Vagina (tissue), 2 donors: ENCODE data around the gene PABPC1L. TPM values are rescaled to one million over a fixed set of nuclear protein-coding genes. Genes with fewer than 3 reads are reported as not detected.
"Not testable (repeated sequence)": the region's sequence is repeated elsewhere in the genome, so short reads cannot be mapped to it uniquely, and the experiment has no call there.

Experiments
- DNase-seq, 2 donors: peaks; one replicate each; pipeline ENCODE4 v3.0.0-alpha.2; 2017; ENCODE audit errors: extremely low spot score in 2 of 2
- H3K27ac ChIP-seq: fragments of 200-600 bp; sonication (generic); one replicate; pipeline ENCODE4 v1.5.1; 2019
- H3K27me3 ChIP-seq: fragments of 200-600 bp; sonication (generic); one replicate; pipeline ENCODE4 v1.5.1; 2019
- H3K36me3 ChIP-seq, 2 donors: fragments of 200-600 bp; sonication (generic); one replicate each; pipeline ENCODE4 v1.5.1; 2017 to 2019
- H3K4me1 ChIP-seq: fragments of 200-600 bp; sonication (generic); one replicate; pipeline ENCODE4 v1.5.1; 2019
- H3K4me3 ChIP-seq, 2 donors: fragments of 200-600 bp; sonication (generic); 1 replicate in 1 of 2; 2 replicates in 1 of 2; pipeline ENCODE4 v1.5.1; 2016 to 2019
- H3K9me3 ChIP-seq: fragments of 200-600 bp; sonication (generic); one replicate; pipeline ENCODE4 v1.5.1; 2019
- CTCF ChIP-seq, 3 experiments: fragments of 450-650 bp in 2 of 3; fragments of 200-600 bp in 1 of 3; sonication (generic) in 1 of 3; IDR thresholded peaks; one replicate each; pipeline ENCODE4 v1.5.1; 2017 to 2019; ENCODE audit warnings: antibody characterized with exemption in 3 of 3, mild to moderate bottlenecking in 2 of 3, moderate library complexity in 2 of 3
- POLR2A ChIP-seq, 2 donors: fragments of 450-650 bp; IDR thresholded peaks; one replicate each; pipeline ENCODE4 v1.6.1; 2017; ENCODE audit warnings: antibody characterized with exemption in 2 of 2, mild to moderate bottlenecking in 2 of 2, moderate library complexity in 2 of 2
- POLR2AphosphoS5 ChIP-seq, 2 donors: sonication (generic); formaldehyde crosslinking; IDR thresholded peaks; one replicate each; pipeline ENCODE4 v1.9.0; 2017; ENCODE audit warnings: antibody characterized with exemption in 2 of 2, mild to moderate bottlenecking in 2 of 2, low read depth in 1 of 2; ENCODE audit not compliant: insufficient read depth in 1 of 2
- intact Hi-C: fragments of 100-400 bp; cut with DNase I; formaldehyde crosslinking; loops from one replicate; pipeline ENCODE4 v1.15.1; 2023
- total RNA-seq: library from RNA; depleted of rRNA; stranded (reverse); fragments of >200 nt; gene quantifications from one replicate; pipeline ENCODE4 v1.2.3, GENCODE V29; 2016

The PABPC1L gene
- total RNA-seq, 1 donor from 2014 or later: 19.6 TPM

GRCh38 chr20:44866703-44867335 is 43.0 kb upstream of the PABPC1L start:
- Histone ChIP-seq H3K36me3 (no peaks in the 10 kb centered on the region), H3K9me3 (no peaks in the 10 kb centered on the region), H3K4me1 (peaks cover 17% of the 10 kb centered on the region), H3K4me3 (no peak overlapping the region), H3K27me3 (no peaks in the 10 kb centered on the region), H3K27ac (no peak overlapping the region)
- DNase-seq: no peak
- no peak for TF ChIP-seq POLR2A (IDR thresholded peaks at IDR 0.05)
- TF ChIP-seq CTCF (IDR thresholded peaks at IDR 0.05): no peak
- no peak for TF ChIP-seq POLR2AphosphoS5 (IDR thresholded peaks at IDR 0.05; ENCODE audit: insufficient read depth in 1 of 2, low read depth in 1 of 2)
- intact Hi-C loops: loop anchor here (2.0 to 10.0 kb wide), 2 partner anchors 120 to 182 kb away; no protein-coding TSS in a partner anchor

- intact Hi-C loops: loop anchor here (10.0 kb wide), 1 partner anchor 185 kb away; no protein-coding TSS in a partner anchor
Observed at GRCh38 chr20:44869471-44869870, 40.4 kb upstream of the PABPC1L start.

GRCh38 chr20:44882360-44882759 is 27.5 kb upstream of the PABPC1L start:
- H3K27me3 ChIP-seq, H3K27ac ChIP-seq, H3K4me1 ChIP-seq, H3K36me3 ChIP-seq, H3K4me3 ChIP-seq, intact Hi-C loops, H3K9me3 ChIP-seq, DNase-seq: not testable (repeated sequence)

More at GRCh38 chr20:44869471-44869870, 40.4 kb upstream of the PABPC1L start:
- Histone ChIP-seq H3K36me3 (no peaks in the 10 kb centered on the region), H3K4me1 (peaks cover 12% of the 10 kb centered on the region), H3K4me3 (no peak overlapping the region), H3K27me3 (no peaks in the 10 kb centered on the region), H3K27ac (no peak overlapping the region), H3K9me3 (no peaks in the 10 kb centered on the region)
- DNase-seq: no peak
- TF ChIP-seq CTCF (IDR thresholded peaks at IDR 0.05): no peak
- TF ChIP-seq POLR2A (IDR thresholded peaks at IDR 0.05): no peak
- TF ChIP-seq POLR2AphosphoS5 (IDR thresholded peaks at IDR 0.05; ENCODE audit: insufficient read depth in 1 of 2, low read depth in 1 of 2): no peak

- no peak for TF ChIP-seq POLR2A (IDR thresholded peaks at IDR 0.05)
- no peak for TF ChIP-seq POLR2AphosphoS5 (IDR thresholded peaks at IDR 0.05; ENCODE audit: insufficient read depth in 1 of 2, low read depth in 1 of 2)
- TF ChIP-seq CTCF (IDR thresholded peaks at IDR 0.05): no peak
Observed at GRCh38 chr20:44883214-44883902, 26.5 kb upstream of the PABPC1L start.

GRCh38 chr20:44884907-44885391 is 24.9 kb upstream of the PABPC1L start:
- Histone ChIP-seq H3K4me1 (peaks cover 36% of the 10 kb centered on the region), H3K27ac (peak overlapping the region; percentile 89), H3K27me3 (no peaks in the 10 kb centered on the region), H3K36me3 (no peaks in the 10 kb centered on the region), H3K9me3 (no peaks in the 10 kb centered on the region), H3K4me3 (peak overlapping the region; percentile 95 to 99)
- intact Hi-C loops: no loop called here
- TF ChIP-seq POLR2AphosphoS5 (IDR thresholded peaks at IDR 0.05; ENCODE audit: insufficient read depth in 1 of 2, low read depth in 1 of 2) (no peak), POLR2A (IDR thresholded peaks at IDR 0.05) (no peak), CTCF (IDR thresholded peaks at IDR 0.05) (no peak)
- no peak for DNase-seq

More at GRCh38 chr20:44883214-44883902, 26.5 kb upstream of the PABPC1L start:
- intact Hi-C loops: no loop called here
- Histone ChIP-seq H3K27ac (no peak overlapping the region), H3K4me1 (peaks cover 20% of the 10 kb centered on the region), H3K4me3 (no peak overlapping the region), H3K9me3 (no peaks in the 10 kb centered on the region), H3K36me3 (no peaks in the 10 kb centered on the region), H3K27me3 (no peaks in the 10 kb centered on the region)
- no peak for DNase-seq
